22Rv1 (cell line): ENCODE results near the gene ALDH2.

Source experiments
- ZFX ChIP-seq: fragments of 450-650 bp; IDR thresholded peaks from 2 replicates; pipeline ENCODE4 v1.6.1; 2017; ENCODE audit warnings: antibody characterized with exemption, borderline replicate concordance
- TF ChIP-seq, protein P1 (sequence below): fragments of 450-650 bp; IDR thresholded peaks from 2 replicates; pipeline ENCODE4 v1.5.1; 2017; ENCODE audit warnings: mild to moderate bottlenecking

DNA sequence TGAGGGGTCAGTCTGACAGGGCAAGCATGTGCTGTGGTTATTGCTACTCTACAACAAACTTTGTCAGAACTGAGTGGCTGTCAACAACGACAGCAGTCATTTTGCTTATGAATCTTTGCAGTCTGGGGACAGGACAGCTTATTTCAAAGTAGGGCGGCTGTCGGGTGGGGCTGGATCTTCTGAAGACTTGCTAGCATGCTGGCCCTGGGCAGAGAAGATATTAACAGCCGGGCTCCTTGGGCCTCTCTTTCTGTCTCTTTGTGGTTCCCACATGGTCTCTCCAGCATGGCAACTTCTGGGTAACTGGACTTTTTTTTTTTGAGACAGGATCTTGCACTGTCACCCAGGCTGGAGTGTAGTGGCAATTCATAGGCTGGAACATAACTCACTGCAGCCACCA, 33.9 kb upstream of the ALDH2 start:
- TF ChIP-seq, protein P1, sequence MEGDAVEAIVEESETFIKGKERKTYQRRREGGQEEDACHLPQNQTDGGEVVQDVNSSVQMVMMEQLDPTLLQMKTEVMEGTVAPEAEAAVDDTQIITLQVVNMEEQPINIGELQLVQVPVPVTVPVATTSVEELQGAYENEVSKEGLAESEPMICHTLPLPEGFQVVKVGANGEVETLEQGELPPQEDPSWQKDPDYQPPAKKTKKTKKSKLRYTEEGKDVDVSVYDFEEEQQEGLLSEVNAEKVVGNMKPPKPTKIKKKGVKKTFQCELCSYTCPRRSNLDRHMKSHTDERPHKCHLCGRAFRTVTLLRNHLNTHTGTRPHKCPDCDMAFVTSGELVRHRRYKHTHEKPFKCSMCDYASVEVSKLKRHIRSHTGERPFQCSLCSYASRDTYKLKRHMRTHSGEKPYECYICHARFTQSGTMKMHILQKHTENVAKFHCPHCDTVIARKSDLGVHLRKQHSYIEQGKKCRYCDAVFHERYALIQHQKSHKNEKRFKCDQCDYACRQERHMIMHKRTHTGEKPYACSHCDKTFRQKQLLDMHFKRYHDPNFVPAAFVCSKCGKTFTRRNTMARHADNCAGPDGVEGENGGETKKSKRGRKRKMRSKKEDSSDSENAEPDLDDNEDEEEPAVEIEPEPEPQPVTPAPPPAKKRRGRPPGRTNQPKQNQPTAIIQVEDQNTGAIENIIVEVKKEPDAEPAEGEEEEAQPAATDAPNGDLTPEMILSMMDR, result no peak
- TF ChIP-seq ZFX, result no peak
